GM21825 (cell line): ENCODE measurements around the gene ALDOA.
"Not testable (repeated sequence)": the region's sequence is repeated elsewhere in the genome, so short reads cannot be mapped to it uniquely, and the experiment has no call there.

Experiments used
- ATAC-seq: cut with Tn5 transposase; IDR thresholded peaks from one replicate; pipeline ENCODE4 v1.9.1; 2021; ENCODE audit warnings: mild to moderate bottlenecking, moderate library complexity; ENCODE audit not compliant: unreplicated experiment

ALDOA gene

DNA sequence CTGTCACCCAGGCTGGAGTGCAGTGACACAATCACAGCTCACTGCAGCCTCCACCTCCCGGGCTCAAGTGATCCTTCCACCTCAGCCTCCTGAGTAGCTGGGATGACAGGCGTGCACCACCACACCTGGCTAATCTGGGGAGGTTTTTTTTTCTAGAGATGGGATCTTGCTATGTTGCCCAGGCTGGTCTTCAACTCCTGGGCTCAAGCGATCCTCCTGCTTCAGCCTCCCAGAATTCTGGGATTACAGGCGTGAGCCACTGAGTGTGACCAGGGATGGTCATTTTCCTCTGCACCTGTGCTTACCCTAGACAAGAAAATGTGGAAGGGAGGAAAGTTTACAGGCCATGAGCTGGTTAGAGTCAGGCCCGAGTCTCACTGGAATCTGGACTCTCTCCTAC, 24.9 kb upstream of the ALDOA start:
- ATAC-seq = not testable (repeated sequence)

DNA sequence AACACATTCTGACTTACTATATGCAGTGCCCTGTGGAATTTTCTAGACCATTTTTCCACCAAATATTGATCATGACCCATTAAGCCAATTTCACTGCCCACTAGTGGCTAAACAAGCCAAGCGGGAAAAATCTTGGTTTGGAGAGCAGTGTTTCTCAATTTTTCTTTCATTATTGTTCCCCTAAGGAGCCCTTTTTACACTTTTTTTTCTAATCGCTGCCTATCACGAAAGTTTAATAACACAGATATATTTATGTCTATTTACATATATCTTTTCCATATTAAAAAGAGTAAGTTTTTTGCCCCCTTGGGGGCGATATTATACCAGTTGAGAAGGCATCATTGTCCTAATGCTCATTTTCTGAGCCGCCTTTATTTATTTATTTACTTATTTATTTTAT, 23.7 kb upstream of the ALDOA start:
- no peak for ATAC-seq

DNA sequence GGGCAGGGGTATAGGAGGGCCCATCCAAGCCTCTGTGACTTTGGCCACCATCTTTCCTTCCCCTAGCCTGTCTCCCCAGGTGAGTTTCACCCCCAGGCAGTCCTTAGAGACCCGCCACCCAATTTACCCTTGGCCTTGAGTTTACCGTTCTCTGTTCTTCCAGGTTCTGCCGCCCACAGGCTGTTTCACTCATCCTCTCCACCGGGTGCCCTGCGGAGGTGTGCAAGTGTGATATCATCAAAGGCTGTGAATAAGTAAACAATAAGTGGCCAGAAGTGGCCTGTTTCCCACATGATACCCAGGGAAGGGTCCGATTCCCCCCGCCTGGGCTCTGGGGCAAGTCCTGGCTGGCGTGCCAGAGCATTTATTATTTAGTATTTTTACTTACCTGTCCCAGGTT, 19.4 kb upstream of the ALDOA start:
- ATAC-seq = no peak

DNA sequence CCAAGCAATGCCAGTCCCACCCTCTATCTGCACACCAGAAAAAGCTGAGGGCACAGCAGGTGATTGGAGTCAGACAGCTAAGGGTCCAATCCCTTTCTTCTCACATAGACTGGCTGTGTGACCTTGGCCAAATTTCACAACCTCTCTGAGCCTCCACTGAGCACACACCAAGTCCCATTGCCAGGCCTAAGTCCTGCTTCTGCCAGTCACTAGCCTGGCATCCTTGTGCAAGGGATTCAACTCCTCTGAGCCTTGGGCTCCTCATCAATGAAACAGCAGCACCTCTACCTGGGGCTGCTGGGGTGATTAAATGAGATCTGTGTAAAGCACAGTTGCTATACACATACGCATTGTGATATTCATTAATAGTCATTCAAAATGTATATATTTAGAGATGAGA, 19.0 kb upstream of the ALDOA start:
- ATAC-seq = no peak

DNA sequence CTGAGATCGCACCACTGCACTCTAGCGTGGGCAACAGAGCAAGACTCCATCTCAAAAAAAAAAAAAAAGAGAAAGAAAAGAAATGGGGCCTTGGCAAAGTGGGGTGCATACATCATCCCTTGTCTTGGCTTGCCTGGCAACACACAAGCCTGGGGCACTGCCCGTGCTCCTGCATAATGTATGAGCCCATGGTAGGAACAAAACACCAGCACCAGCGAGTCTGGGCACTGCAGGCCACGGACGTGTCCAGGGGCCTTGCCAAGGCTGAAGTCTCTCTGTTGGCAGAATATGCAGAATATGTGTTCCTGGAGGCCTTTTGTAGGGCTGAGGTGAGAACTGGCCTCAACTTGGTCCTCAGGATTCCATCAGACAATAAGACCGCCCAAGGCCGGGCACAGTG, 15.7 kb upstream of the ALDOA start:
- no peak for ATAC-seq

DNA sequence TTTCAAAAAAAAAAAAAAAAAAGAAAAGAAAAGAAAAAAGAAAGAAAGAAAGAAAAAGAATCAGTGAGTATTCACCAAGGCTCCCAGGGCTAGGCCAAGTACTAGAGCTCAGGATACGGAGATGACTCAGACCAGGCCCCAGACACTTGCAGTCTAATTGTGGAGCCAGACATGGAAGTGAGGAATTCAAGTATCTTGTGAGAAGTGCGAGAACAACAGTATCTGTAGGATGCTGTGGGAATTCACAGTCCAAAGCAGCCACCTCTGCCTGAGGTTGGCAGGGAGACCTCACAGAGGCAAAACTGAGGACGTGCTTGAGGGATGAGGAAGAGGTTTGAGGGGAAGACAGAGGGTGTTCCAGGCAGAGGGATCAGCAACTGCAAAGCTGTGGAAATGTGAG, 14.0 kb upstream of the ALDOA start:
- no peak for ATAC-seq

DNA sequence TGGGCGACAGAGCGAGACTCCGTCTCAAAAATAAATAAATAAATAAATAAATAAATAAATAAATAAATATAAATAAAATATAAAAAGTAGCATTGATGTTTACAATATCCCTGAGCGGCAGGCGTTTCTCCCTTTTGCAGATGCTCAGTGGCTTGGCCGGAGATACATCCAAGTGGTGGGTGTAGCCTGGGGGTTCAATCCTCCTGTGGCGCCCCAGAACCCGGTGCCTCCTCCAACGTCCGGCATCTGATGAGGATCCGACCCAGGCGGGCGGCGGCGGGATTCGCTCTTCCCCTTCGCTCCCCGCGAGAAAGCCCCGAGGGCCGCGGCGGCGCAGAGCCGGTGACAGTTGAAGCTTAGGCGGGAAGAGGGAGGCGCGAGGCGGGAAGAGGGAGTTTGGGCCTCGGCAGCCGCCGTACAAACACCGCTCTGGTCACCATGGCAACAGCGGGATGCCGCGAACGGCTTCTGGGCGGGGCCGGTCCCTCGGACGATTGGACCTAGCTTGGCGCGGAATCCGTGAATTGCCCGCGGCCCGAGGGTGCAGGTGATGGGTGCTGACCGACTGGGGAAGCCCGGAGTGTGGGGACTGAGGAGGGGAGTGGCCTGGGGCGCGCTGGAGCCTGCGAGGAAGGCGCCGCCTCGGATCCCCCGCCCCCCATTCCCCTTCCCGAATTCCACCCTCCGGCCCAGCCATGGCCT, 12.7 kb upstream of the ALDOA start:
- ATAC-seq = peak; percentile 60

DNA sequence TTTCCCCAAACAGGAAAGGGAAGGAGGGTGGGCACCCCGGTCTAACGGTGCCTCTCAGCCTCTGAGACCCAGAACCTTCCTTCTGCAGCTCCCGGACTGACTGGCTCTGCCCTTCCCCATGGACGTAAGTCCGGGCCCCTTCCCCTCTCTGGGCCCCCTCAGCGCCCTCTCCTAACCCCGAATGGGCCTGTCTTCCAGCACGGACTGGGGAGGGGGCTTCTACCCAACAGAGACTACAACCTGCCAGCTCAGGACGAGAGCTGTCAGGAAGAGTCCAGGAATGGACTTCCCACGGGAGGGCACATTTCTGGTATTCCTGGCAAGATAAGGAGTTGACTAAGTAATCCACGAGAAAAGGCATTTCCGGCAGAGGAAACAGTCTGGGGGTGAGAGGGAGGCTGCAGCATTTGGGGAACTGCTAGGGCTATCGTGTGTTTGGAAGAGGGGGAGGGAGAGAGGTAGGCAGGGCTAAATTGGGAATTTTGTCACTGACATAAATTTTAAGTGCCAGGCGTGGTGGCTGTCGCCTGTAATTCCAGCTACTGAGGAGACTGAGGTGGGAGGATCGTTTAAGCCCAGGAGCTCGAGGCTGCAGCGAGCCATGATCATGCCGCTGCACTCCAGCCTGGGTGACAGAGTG, 12.1 kb upstream of the ALDOA start:
- no peak for ATAC-seq

DNA sequence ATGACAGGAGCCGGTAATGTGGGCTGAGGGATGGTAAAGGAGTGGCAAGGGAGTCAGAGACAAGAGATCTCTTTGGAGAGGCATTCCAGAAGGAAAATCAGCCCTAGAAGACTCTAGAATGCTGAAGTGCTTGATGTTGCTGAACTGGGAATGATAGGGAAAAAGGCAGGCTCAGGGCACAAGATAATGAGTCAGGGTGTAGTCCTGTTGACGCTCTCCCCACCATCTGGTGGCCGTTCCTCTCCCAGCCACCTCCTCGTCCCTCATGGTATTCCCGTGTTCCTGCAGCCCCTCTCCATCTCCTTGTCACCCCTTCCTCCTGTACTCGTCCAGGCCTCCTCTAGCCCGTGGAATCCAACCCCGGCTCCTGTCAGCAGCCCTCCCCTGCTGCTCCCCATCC, 11.1 kb upstream of the ALDOA start:
- ATAC-seq = no peak

DNA sequence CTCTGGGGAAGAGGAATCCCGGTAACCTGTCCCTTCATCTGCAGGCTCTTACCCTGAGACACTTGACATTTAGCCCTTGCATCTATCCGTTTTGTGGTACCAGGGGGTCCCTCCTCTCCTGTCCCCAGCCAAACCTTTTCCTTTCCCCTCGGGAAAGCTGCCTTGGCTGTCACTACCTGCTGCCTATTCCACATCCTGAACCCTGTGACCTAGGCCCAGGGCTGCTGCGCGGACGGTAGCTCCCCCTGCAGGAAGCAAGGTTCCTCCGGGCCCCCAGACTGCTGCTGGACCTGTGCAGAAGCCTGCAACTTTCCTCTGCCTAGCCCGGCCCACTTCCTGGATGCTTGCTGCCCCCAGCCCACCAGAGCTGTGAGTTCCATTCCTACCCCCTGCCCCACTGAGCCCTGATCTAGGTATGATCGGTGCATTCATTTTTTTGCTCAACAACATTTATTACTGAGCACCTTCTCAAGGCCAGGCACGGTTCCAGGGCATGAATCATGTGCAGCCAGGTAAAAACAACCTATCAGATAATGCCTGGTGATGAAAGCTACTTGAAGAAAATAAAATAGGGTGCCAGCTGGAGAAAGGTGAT, 10.5 kb upstream of the ALDOA start:
- no peak for ATAC-seq

DNA sequence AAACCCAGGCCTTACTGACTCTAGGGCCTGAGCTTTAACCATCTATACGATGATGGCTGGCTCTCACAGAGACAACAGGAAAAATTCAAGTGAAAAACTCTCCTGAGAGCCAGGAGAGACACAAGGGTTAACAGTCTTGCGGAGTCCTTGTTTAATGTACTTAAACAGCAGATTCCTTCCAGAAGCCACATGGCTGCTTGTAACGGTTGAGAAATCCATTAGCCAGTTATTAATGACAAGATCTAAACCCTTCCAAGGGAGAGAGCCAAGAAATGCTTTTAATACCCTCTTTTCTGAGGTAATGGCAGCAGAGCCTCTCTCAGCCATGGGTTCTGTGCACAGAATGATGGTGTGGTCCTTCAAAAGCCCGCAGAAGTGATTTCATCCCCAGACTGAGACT, 5.2 kb upstream of the ALDOA start:
- no peak for ATAC-seq

DNA sequence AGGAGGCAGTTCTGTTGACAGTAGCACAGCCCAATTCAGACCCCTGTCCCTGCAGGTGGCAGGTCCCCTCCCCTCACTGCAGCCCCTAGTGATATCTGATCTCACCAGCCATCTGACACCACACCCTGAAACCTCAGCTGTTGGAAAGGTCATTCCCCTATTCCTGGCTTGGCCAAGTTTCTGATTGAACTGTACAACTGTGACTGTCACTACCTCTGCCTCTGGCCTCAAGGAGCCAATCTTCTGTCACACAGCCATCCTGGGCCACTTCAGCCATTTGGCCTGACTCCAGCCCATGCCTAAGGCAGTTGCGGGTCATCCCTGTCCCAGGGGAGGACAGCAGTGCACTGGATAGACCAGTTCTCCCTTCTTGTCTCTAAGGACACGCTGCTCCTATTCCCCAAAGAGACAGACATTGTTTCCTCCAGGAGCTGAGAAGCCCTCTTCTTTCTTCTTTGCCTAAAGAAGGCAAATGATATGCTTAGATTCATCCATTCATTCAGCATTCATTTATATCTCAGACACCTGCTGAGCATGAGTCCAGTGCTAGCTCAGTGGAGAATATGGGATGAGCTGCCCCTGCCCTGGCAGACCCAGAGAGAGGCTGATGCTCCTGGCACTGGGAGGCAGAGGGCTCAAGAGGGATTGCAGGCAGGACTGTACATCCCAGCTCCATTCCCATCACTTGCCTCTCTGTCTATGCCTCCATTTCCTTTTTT, 4.6 kb upstream of the ALDOA start:
- ATAC-seq = no peak

DNA sequence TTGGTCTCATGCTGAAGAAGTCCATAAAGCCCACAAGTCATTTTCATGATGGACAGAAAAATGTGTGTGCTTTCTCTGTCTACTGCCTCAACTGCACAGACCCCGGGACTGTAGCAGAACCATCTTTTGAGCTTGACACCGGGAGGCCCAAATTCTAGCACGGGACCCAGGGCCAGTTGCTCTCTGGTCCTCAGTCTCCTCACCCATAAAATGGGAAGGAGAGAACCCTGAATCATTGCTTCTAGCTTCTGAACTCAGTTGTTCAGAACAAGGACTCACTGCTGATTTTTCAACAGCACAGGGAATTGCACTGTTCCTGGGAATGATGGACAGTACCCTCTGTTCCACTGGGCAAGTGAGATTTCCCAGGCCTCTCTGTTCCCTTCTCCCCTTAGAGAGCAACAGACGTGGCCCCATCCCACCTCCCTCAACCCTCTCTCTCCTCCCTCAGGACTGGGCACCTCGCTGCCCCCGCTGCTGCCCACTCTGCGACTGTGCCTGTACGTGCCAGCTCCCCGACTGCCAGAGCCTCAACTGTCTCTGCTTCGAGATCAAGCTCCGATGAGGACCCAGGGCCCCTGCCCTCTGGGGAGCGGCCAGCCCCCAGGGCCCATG, 2.2 kb upstream of the ALDOA start:
- ATAC-seq = no peak

DNA sequence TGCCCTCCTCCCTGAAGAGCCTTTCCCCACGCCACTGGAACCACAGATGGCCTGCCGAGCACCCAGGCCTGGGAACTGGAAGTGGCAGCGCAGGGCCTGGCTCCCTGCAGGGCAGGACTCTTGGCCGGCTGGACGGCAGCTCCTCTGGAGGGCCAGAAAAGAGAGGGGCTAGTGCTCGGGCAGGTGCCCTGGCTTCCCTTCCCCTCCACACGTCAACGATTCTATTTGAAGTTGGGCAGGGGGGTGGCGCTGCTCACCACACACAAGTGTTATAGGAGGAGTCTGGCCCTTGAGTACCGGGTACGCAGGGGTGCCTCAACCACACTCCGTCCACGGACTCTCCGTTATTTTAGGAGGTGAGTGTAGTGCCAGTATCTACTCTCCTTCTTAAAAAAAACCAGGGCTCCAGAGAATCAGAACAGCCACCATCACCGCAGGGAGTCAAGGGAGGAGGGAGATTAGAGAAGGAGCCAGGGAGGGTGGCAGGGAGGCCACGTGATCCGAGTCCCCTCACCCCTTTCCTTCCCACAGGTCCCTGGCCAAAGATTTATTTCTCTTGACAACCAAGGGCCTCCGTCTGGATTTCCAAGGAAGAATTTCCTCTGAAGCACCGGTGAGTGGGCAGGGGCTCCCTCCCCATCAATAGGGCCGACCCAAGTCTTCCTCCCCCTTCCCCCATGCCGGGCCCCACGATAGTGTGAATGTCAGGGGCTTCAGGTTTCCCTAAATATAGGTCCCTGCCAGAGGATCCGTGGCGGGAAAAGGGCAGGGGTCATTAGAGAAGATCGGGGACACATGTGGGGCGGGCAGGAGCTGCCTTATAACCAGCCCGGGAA, 1.4 kb upstream of the ALDOA start:
- peak; percentile 34 for ATAC-seq

DNA sequence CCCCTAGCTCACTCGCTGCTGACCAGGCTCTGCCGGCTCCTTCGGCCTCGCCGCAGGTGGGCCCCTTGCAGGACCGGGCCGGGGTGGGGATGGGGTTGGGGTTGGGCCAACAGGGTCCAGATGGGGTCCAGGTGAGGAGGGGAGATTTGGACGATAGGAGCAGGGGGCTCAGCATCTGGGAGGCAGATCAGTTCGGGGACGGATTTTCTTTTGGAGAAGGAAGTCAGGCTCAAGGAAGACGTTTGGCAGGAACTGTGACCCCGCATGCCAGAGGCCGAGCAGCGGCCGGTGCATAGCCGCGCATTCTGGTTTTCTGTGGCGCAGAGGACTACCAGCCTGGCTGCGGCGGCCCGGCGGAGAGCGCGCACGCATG, 845 bp upstream of the ALDOA start:
- ATAC-seq = no peak

DNA sequence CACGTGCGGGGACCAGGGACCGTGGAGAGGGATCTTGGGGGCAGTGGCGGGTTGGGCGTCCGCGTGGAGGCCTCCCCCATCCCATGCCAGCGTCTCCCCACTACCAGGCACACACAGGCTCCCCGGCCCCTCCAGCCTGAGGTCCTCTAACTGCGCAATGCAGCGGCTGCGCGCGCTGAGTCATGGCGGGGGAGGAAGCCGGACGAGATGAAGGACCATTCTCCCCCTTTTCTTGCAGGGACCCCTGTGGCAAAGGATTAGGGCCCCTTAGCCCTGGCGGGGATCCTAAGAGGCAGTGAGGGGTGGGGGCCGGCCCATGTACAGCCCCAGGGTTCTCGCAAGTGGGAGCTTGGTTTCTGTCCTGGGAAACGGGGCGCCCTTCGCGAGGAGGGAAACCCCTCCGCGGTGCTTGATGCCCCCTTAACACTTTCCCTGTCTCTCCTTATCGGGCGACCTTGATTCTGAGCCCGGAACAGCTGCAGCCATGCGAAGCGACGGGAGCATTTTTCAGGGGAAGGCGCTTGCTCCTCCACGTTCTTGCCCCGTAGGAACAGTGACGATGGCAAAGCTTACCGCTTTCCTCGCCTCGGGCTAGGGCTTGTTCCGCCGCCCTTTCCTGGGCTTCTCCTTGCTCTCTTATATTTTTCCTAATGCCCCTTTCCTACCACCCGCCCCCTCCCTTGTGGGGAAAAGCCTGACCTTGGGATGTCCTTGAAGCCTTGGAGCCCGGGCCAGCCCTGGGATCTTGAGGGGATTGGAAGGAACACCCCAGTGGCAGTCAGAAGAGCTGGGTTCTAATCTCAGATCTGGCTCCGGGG, 592 bp downstream of the ALDOA start:
- ATAC-seq = no peak

DNA sequence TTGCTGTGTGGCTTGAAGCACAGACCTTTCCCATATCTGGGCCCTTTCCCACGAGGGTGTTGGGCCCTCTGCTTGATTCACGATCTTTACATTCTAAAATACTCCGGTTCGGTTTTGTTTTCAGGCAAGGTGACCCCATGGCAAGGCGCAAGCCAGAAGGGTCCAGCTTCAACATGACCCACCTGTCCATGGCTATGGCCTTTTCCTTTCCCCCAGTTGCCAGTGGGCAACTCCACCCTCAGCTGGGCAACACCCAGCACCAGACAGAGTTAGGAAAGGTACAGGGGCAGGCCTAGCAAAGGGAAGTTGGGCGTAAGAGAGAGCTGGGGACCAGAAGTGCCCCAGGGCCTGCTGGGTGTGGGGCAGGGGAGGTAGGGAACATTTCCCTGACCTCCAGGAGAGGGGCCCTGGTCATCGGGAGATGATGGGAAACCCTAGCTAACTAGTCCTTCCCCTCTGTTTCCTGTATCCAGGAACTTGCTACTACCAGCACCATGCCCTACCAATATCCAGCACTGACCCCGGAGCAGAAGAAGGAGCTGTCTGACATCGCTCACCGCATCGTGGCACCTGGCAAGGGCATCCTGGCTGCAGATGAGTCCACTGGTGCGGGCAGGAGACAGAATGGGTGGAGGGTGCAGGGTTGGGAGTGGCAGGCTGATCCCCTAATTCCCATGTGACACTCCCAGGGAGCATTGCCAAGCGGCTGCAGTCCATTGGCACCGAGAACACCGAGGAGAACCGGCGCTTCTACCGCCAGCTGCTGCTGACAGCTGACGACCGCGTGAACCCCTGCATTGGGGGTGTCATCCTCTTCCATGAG, 1.4 kb downstream of the ALDOA start:
- ATAC-seq = no peak

DNA sequence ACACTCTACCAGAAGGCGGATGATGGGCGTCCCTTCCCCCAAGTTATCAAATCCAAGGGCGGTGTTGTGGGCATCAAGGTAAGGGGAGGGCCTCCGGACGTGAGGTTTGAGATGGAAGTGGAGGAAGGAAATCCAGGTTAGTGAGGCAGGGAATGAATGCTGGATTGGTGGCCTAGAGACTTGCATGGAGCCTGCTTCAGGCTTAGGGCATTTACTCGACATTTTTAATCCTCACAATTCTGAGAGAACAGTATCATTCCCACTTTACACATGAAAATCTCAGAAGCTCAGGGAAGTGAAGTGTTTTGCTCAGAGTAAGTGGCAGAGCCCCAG, 2.0 kb downstream of the ALDOA start:
- no peak for ATAC-seq

DNA sequence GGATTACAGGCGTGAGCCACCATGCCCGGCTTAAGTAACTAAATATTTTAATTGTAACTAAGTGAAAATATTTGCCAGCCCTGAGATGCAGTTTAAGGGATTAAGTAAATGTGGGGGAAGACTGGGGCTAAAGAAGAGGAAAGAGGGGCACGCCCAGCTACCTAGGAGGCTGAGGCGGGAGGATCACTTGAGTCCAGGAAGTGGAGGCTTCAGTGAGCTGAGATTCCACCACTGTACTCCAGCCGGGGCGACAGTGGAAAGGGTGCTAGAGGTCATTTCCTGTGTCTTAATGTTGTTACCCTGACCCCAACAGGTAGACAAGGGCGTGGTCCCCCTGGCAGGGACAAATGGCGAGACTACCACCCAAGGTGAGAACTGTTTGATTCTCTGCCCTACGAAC, 2.8 kb downstream of the ALDOA start:
- ATAC-seq = no peak
